Testis (tissue), 2 donors: ENCODE measurements around the gene LLGL2.

Source experiments
- POLR2A ChIP-seq: fragments of 450-650 bp; IDR thresholded peaks from one replicate; pipeline ENCODE4 v1.6.1; 2017; ENCODE audit warnings: antibody characterized with exemption, mild to moderate bottlenecking, moderate library complexity
- TF ChIP-seq, protein P1 (sequence below), 3 experiments: fragments of 450-650 bp in 2 of 3; fragments of 200-600 bp in 1 of 3; sonication (generic) in 1 of 3; IDR thresholded peaks; one replicate each; pipeline ENCODE4 v1.5.1; 2016 to 2019; ENCODE audit warnings: antibody characterized with exemption in 3 of 3, mild to moderate bottlenecking in 2 of 3, moderate library complexity in 1 of 3

DNA sequence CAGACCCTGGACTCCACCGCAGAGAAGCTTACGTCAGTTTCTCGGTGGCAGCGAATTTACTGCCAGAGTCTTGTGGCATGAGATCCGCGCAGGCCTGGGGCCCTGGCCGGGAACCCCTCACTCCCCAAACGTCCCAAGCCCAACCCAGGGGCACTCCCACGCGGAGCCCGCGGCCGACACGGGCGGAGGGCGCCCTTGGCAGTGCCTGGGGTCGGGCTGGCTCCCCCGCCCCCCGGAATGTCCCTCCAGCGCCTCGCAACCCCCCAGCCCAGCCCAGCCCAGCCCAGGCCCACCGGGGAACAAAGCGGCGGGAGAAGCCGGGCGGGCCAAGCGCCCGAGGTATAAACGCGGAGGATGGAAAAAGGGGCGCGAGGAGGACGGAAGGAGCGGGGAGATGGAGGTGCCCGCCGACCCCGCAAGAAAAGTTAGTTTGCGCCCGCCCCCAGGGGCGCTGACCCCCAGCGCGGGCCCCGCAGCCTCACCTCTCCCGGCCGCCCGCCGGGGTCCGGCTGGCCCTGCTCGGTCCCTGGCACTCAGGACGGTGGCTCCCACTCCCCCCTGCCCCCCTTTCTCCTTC lies 10.5 kb upstream of the LLGL2 start:
- TF ChIP-seq, protein P1, sequence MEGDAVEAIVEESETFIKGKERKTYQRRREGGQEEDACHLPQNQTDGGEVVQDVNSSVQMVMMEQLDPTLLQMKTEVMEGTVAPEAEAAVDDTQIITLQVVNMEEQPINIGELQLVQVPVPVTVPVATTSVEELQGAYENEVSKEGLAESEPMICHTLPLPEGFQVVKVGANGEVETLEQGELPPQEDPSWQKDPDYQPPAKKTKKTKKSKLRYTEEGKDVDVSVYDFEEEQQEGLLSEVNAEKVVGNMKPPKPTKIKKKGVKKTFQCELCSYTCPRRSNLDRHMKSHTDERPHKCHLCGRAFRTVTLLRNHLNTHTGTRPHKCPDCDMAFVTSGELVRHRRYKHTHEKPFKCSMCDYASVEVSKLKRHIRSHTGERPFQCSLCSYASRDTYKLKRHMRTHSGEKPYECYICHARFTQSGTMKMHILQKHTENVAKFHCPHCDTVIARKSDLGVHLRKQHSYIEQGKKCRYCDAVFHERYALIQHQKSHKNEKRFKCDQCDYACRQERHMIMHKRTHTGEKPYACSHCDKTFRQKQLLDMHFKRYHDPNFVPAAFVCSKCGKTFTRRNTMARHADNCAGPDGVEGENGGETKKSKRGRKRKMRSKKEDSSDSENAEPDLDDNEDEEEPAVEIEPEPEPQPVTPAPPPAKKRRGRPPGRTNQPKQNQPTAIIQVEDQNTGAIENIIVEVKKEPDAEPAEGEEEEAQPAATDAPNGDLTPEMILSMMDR (IDR thresholded peaks at IDR 0.05), result no peak
- no peak for TF ChIP-seq POLR2A
